HS-5 (cell line): Measurements from ENCODE around the gene TAAR9.

Source experiments
- DNase-seq: peaks from one replicate; pipeline ENCODE4 v3.0.0-alpha.2; 2012; ENCODE audit warnings: low read depth

Gene TAAR9, protein sequence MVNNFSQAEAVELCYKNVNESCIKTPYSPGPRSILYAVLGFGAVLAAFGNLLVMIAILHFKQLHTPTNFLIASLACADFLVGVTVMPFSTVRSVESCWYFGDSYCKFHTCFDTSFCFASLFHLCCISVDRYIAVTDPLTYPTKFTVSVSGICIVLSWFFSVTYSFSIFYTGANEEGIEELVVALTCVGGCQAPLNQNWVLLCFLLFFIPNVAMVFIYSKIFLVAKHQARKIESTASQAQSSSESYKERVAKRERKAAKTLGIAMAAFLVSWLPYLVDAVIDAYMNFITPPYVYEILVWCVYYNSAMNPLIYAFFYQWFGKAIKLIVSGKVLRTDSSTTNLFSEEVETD

DNA sequence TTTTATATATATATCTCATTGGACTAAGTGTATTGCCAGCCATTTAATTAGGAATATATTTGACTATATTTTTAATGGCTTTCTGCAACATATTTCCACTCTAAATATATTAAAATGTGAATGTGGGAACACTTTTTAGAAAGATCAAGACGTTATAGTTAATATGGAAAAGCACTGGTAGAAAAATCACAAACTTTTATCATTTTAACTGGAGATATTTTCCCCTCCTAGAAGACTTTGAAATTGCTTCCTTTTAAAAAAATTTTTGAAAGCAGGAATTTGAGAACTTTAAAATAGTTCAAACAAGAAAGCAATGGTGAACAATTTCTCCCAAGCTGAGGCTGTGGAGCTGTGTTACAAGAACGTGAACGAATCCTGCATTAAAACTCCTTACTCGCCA lies at the start of gene TAAR9:
TAAR9 (plus strand) TSS at position 301 of the 400 bp plus-strand sequence; CDS start at position 314, 13 bp downstream.
- no peak for DNase-seq

DNA sequence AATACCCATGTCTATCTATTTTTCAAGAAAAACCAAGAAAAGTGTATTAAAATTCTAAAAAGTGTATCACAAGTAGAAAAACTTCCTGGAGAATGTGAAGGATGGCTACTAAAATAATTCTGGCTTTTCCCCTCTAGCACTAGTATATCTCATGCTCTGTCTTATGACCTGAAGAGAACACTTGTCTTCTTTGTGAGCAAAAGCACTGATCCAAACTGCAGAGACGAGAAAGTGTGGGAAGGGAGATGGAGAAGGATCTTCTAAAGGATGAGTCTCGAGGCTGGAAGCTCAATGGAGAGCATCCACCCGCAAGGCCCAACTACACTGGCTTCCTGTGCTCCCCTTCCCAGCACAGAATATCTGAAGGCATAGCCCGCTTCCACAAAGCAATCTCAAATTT lies 48.7 kb upstream of the TAAR9 start:
- DNase-seq, result no peak

DNA sequence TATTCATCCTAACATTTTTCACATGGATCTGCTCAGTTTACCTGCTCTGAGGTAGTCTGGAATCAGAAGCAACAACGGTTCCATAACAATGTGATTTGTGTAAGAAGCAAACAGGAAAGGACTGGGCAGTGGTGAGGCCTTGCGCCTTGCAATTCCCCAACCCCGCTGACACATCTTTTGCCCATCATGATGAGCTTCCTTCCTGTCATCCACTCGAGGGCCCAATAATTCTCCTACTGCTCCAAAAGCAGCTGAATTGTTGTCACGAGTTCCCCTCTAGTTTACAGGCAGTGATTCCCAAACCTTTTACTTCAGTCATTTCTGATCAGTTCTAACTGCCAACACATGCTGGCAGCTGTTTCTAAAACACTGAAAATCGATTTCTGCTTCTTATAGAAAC lies 48.1 kb upstream of the TAAR9 start:
- no peak for DNase-seq

DNA sequence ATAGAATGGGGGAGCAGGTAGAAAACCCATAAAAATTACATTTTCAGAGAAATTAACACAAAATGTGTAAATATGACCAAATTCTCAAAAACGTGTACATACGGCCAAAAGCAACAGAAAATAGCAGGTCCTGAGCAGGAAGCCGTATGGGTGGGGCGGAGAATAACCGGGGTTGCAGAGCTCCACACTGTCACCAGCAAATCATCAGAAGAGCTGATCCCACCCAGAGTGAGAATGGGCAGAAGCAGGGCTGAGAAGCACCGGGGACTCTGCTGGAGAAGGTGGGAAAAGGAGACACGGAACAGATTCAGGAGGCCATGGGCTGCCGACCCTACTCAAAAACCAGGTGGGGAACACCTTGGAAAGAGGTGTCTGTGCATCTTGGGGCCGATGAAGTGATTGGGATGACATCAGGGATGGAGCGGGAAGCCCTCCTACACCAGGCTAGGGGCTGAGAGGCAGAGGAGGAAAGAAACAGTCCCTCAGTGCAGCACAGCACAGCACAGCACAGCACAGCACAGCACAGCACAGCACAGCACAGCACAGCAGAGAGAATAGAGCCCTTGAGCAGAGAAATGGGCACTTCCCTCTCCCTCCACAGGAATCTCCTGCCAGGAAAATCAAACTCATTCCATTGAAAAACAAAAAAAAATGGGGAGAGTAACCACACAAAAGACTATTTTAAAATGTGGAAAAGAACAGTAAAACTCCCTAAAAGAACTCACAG lies 47.4 kb upstream of the TAAR9 start:
- DNase-seq, result no peak

DNA sequence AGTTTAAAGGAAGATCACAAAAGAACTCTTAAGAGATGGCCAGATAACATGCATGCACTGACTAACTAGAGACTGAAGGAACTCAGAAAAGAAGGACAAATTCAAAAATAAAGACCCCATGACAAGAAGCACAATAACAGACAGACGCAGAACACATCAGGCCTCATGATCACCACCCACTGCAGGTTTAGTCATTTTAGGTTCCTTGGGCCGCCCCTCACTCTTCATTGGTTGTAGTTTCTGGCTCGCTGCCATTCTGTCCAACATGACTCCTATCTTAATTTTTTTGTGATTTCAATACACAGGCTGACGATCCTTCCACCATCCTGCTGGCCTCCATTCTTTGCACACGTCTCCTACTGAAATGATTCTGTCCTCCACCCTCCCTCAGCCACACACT lies 46.8 kb upstream of the TAAR9 start:
- DNase-seq, result no peak

DNA sequence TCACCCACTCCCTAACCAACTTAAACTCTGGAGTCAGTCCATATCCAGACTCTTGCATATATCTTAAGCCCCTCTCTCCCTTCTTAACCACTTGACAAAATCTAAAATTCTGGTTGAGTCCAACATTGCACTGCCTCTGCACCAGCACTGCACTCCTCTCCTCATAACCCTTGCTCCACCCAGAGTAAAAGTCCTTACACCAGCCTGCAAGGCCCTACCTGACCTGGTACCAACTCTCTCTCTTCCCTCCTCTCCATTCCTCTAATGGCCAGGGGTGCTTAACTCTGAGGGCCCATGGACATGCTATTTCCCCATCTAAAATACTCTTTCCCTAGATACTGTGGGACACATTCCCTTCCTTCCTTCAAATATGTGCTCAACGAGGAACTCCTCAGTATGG lies 46.2 kb upstream of the TAAR9 start:
- no peak for DNase-seq

DNA sequence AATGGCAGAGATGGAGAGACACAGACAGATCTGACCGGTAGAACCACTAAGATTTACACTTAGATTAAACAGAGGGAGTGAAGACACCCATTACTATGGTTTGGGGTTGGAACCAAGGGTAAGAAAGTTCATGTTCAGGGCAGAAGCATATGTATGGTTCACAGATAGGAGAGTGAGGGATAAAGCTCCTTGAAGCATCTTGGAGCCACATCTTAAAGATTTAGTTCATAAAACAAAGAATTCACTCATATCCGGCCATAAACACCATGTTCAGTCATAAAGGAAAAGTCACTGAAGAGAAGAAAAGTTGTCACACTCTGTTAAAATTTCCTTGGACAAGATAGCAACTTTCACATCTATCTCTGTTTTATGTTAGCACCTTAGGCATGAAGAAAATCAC lies 43.1 kb upstream of the TAAR9 start:
- no peak for DNase-seq

DNA sequence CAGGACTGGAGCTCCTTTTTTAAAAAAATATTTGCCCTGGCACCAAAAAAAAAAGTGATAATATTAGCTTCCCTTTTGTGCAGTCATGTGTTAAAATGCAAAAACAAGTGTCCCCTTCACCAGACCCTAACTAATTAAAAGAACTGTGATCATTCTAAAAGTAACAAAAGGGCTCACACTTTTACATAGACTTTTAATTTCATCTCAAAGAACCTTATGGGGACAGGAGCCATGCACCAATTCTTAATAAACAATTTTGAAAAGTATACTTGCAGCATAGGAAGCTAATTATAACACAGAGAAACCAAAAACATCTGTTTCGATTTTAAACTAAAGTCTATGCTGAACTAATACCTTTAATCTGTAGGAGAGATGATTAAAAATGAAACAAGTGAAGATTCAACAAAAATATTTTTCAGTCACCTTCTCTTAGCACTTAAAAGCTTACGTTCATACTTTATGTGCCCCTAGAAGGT lies 42.4 kb upstream of the TAAR9 start:
- no peak for DNase-seq

DNA sequence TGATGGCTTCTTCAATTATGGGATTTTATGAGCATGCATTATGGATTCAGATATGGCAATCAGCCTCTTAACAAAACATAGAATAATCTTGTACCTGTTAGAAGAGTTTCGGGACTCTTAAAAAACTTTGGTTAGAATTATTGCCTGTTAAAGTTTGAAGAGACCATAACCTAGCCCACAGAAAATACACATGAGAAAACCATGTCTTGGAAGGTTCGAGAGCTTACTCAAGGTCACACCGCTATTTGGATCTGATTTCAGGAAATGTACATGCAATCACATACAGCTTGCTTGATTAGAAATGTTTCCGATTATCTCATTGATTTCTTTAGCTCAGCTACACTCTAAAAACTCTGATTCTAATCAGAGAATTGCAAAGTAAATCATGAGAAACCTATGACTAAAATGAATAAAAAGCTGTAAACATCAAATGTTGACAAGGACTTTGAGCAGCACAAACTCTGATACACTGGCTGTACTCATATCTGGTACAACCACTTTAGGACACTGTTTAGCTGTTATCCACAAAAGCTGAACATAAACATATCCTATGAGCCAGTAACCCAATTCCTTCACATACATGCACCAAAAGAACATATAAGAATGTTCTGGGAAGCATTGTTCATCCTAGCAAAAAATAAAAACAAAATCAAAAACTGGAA lies 41.4 kb upstream of the TAAR9 start:
- DNase-seq, result no peak

DNA sequence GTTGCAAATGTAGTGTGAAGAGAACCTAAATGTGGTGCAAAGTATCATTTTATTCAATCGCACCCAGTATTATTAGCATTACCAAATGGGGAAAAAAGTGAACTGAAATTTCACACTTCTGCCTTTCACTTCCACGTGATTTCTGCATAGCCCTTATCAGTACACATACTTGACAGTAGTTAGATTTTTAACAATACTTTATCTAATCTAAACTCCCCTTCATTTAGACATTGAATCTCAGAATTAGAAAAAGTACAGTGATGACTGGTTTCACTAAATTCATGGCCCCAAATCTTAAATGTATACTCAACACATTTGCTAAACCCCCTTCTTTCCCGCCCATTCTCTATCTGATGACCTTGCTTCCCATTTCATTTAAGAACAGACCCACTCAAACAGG lies 39.4 kb upstream of the TAAR9 start:
- DNase-seq, result no peak

DNA sequence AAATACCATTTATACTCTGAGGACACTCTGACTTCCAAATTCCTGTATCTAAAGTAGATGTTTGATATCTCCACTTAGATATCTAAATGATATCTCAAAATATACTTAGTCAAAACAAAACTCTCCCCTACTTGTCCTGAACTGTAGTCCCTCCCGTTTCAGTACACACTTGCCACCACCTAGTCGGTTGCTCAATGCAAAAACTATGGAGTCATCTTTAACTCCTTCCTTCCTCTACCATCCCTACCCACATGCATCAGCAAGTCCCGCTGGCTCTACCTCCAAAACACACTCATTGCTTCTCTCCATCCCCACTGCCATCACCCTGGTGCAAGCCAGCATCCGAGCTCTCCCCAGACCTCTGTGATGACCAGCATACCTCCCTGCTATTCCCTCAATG lies 38.3 kb upstream of the TAAR9 start:
- no peak for DNase-seq

DNA sequence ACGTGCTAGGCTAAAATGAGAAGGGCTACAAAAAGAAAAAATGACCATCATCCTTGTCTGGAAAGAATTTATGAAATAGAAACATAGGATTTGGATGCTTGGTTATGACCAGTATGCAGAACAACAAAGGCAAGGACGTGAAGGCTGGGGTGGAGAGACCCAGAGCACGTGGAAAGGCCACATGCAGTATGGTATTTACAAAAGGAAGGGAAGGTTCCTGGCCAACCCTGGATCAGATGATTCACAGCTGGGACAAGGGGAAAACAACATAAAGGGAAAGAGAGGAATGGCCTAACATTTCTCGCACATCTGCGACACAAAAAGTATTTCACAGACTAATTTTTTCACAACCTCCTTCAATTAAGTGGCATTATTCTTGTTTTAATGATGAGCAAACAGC lies 33.3 kb upstream of the TAAR9 start:
- DNase-seq, result no peak

DNA sequence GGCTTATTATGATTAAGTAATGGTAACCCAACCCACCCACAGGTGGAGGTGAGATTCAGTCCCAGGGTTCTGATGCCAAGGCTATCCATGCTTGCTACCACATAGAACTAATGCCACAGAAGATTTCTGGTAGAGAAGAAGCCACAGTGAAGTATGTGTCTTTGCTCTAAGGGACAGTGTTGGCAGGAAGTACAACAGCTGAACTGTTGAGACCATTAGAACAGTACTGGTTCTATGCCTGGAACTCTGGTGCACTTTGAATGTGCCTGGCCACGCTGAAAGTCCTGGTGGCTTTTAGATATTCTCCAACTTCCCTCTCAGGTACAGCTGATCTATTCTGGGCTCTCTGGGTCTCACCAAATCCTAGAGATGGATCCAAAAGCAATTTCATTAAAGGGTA lies 32.9 kb upstream of the TAAR9 start:
- DNase-seq, result no peak

DNA sequence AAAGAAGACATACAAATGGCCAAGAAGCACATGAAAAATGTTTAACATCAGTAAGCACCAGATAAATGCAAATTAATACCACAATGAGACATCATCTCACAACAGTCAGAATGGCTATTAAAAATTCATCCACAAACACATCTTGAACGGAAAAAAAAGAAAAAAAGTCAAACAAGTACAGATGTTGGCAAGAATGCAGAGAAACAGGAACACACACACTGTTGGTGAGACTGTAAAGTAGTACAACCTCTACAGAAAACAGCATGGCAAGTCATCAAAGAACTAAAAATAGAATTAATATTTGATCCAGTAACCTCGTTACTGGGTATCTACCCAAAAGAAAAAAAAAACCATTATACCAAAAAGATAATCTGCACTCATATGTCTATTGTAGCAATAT lies 31.6 kb upstream of the TAAR9 start:
- DNase-seq, result no peak

DNA sequence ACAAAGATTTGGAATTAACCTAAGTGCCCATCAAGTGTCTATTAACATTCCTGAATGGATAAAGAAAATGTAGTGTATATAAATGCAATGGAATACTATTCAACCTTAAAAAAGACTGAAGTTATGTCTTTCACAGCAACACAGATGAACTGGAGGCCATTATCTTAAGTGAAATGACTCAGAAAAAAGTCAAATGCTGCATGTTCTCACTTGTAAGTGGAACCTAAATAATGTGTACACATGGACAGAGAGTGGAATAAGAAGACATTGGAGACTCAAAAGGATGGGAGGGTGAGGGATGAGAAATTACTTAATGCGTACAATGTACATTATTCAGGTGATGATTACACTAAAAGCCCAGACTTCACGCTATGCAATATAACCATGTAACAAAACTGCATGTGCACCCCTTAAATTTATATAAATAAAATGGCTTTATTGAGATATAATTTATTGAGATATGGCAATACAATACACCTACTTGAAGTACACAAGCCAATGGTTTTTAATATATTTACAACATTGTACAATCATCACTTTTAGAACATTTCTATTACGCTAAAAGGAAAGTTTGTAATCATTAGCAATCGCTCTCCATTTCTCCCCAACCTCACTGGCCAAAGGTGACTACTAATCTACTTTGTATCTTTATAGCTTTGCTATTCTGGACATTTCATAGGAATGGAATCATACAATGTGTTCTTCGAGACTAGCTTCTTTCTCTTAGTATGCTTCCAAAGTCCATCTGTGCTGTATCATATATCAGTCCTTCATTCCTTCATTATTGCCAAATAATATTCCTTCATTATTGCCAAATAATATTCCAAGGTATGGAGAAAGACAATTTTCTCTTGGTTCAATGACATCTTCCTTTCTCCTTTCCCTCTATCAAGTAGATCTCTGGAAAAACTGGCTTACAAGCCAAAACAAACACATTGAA lies 30.9 kb upstream of the TAAR9 start:
- DNase-seq, result no peak

DNA sequence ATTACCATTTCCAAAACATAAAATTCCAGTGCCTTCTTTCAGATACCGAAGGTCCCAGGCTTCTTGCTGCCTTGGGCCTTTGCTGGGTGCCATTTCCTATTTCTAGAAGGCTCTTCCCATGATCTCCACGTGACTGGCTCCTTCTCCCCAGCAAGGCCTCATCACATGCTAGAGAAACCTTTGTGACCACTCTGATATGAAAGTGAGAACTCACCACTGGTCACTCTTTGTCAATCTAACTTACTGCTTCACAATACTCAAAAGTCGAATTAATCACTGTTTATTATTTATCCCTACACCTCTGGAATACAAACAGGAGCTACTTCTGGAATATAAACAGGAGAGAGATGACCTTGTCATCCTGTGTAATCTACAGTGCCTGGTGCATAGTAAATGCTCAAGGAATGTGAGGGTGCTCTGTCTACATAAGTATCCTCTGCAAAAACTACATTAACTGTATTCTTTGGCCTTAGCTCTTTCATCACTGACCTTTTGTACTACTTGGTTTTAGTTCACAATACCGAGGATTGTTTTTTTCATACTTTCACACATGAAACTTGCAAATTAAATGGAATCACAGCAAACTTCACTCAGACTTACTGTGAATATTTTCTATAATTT lies 26.8 kb upstream of the TAAR9 start:
- no peak for DNase-seq

DNA sequence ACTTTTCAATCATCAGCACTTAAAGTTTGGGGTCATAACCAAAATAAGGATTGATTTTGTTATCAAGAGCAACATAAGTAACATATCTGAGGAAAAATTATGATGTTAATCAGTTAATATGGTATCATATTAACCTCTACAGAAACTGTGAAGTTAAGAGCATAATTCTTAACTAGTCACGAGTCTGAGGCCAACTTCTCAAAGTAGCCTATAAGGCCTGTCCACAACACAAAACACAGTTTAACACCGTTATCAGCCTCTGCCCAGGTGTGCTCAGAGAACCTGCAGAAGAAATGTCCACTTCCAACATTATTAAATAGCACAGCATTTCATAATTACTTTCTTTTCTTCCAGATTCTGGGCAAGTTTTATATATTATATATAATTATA lies 26.3 kb upstream of the TAAR9 start:
- DNase-seq, result no peak

DNA sequence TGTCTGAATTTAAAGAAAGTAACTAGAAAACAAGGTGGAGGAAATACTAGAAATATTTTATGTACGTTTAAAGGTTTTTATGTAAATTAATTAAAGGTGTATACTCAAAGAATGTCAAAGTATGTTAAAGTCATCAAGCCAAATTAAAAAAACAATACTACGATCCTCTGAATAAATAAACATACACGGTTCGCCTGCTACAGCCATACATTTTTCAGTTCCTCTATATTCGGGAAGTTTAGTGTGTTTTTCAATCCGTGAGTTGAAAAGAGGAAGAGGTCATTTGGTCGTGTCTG lies 25.8 kb upstream of the TAAR9 start:
- DNase-seq, result no peak

DNA sequence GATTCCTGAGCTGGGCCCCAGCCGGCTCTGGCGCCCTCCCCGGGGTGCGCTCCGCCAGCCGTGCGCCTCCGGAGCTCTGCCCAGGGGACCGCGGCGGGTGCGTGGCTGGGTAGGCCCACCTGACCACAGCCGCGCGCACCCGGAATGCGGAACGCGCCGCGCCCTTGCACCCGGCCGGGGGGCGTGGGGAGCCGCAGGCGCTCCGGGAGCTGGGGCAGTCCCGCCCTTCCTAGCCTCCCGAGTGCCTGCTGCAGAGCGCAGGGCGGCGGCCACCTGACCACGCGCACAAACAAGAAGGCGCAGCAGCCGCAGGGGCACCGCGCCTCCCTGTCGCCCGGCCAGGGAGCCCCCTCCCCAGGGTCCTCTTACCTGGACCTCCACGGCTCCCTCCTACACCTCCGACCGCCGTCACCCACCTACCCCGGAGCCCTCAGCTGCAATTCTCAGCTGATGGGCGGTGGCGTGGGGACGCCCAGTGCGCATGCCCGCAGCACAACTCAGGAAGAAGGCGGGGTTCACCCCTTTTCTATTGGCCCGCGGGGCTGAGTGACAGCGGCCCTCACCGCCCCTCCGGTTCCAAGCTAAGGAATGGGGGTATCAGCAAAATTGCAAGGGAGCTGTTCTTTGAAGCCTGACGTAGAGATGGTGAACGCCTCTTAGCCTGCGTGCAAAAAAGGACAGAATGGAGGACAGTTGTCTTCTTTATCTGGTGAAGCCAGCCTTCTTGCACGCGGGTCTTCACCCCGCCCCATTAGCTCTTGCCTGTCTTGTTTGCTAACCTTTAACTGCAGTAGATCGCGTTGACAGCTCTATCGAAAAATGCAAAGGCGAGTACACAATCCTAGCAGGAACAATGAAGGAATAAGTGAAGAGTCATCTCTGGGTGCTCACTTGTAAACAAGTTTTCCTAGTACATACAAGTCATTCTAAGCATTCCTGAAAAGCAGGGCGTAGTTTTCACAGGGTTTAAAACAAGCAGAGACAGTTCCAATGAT lies 25.1 kb upstream of the TAAR9 start, which contains the start of gene STX7:
STX7 (minus strand) TSS at position 479 of the 995 bp plus-strand sequence. CDS start 9,586 bp downstream, outside the sequence.
- peak; percentile 68 for DNase-seq

DNA sequence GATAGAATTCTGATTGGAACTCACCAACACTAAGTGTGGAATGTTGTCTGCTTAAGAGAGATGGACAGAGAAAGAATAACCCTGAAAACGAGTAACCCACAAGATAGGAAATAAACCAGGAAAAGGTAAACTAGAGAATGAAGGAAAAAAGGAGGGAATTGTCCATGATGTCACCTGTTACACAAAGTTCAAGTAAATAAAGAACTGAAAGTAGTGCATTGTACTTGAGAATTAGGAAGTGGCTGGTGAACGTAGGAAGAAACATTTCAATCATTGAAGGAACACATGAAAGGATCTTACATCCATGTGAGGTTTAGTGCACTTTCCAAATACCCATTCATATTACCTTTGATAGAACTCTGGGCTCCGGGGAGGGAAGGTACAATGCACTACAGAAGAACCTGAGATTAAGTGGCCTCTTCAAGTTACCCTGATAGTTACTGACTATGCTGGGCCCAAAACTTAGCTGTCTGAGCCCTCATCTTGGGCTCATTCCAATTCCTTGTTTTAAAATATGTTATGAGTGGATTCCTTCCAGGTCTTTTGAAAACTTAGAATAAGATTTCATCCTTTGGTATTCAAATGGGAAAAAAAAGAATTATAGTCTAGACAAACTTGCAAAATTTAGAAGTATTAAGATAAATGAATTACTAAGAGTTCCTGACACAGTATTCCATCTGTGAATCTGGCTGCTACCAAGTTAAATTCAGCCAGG lies 24.1 kb upstream of the TAAR9 start:
- no peak for DNase-seq
